Measurements from ENCODE around the gene MARK4.
"Not testable (repeated sequence)": the region's sequence is repeated elsewhere in the genome, so short reads cannot be mapped to it uniquely, and the experiment has no call there.

The MARK4 gene

GRCh38 chr19:45243144-45243732 lies 7.8 kb upstream of the MARK4 start:
- no peak for DNase-seq (ENCODE audit: low read depth in 3 of 3)

- no peak for DNase-seq (ENCODE audit: low read depth in 3 of 3)
Observed at GRCh38 chr19:45244133-45244794, 6.8 kb upstream of the MARK4 start.

- no peak for DNase-seq (ENCODE audit: low read depth in 3 of 3)
Observed at GRCh38 chr19:45245334-45245787, 5.7 kb upstream of the MARK4 start, which contains the start of gene EXOC3L2. Gene EXOC3L2 (minus strand): TSS chr19:45245407. CDS start chr19:45239045, 6,362 bp downstream.

- no peak for DNase-seq (ENCODE audit: low read depth in 3 of 3)
Observed at GRCh38 chr19:45245826-45246225, 5.2 kb upstream of the MARK4 start.

GRCh38 chr19:45247136-45247535 lies 3.9 kb upstream of the MARK4 start:
- DNase-seq (ENCODE audit: low read depth in 3 of 3): no peak

GRCh38 chr19:45249261-45250033 lies 1.6 kb upstream of the MARK4 start:
- no peak for DNase-seq (ENCODE audit: low read depth in 3 of 3)

GRCh38 chr19:45250216-45250831 lies 747 bp upstream of the MARK4 start:
- DNase-seq (ENCODE audit: low read depth in 3 of 3): no peak

- no peak for DNase-seq (ENCODE audit: low read depth in 3 of 3)
Observed at GRCh38 chr19:45251452-45252354, 632 bp downstream of the MARK4 start.

GRCh38 chr19:45253396-45254027 lies 2.4 kb downstream of the MARK4 start:
- DNase-seq (ENCODE audit: low read depth in 3 of 3): no peak

GRCh38 chr19:45254044-45254531 lies 3.0 kb downstream of the MARK4 start:
- no peak for DNase-seq (ENCODE audit: low read depth in 3 of 3)

GRCh38 chr19:45255611-45256157 lies 4.6 kb downstream of the MARK4 start:
- DNase-seq (ENCODE audit: low read depth in 3 of 3): no peak

- no peak for DNase-seq (ENCODE audit: low read depth in 3 of 3)
Observed at GRCh38 chr19:45256836-45257235, 5.8 kb downstream of the MARK4 start.

- no peak for DNase-seq (ENCODE audit: low read depth in 3 of 3)
Observed at GRCh38 chr19:45258862-45259261, 7.8 kb downstream of the MARK4 start.

GRCh38 chr19:45262570-45262969 lies 11.5 kb downstream of the MARK4 start:
- no peak for DNase-seq (ENCODE audit: low read depth in 3 of 3)

GRCh38 chr19:45263013-45263412 lies 11.9 kb downstream of the MARK4 start:
- no peak for DNase-seq (ENCODE audit: low read depth in 3 of 3)

GRCh38 chr19:45264781-45265317 lies 13.8 kb downstream of the MARK4 start:
- no peak for DNase-seq (ENCODE audit: low read depth in 3 of 3)

- no peak for DNase-seq (ENCODE audit: low read depth in 3 of 3)
Observed at GRCh38 chr19:45265375-45265774, 14.3 kb downstream of the MARK4 start.

GRCh38 chr19:45267296-45267695 lies 16.2 kb downstream of the MARK4 start:
- DNase-seq (ENCODE audit: low read depth in 3 of 3): no peak

GRCh38 chr19:45269939-45270338 lies 18.9 kb downstream of the MARK4 start:
- DNase-seq (ENCODE audit: low read depth in 3 of 3): not testable (repeated sequence)
